Upper lobe of left lung (tissue), 6 donors: ENCODE data around the gene CCDC159. TPM values are rescaled to one million over a fixed set of nuclear protein-coding genes. Genes with fewer than 3 reads are reported as not detected.
"Not testable (repeated sequence)": the region's sequence is repeated elsewhere in the genome, so short reads cannot be mapped to it uniquely, and the experiment has no call there.

Experiments used
- ATAC-seq, 2 donors: fragments of 200-7000 bp; cut with Tn5 transposase; one replicate each; pipeline ENCODE4 v1.9.1; 2022; ENCODE audit warnings: mild to moderate bottlenecking in 2 of 2, moderate library complexity in 2 of 2; ENCODE audit not compliant: low FRiP score in 2 of 2
- DNase-seq, 2 donors: peaks; one replicate each; pipeline ENCODE4 v3.0.0-alpha.2; 2019 to 2020
- H3K27ac ChIP-seq, 4 donors: fragments of 200-600 bp; sonication (generic); one replicate each; pipeline ENCODE4 v1.5.1; 2016 to 2019
- H3K27me3 ChIP-seq, 4 donors: fragments of 200-600 bp; sonication (generic); one replicate each; pipeline ENCODE4 v1.5.1; 2017 to 2019
- H3K36me3 ChIP-seq, 4 donors: fragments of 200-600 bp; sonication (generic); one replicate each; pipeline ENCODE4 v1.5.1; 2016 to 2019
- H3K4me1 ChIP-seq, 4 donors: fragments of 200-600 bp; sonication (generic); one replicate each; pipeline ENCODE4 v1.5.1; 2018 to 2019
- H3K4me3 ChIP-seq, 4 donors: fragments of 200-600 bp; sonication (generic); one replicate each; pipeline ENCODE4 v1.5.1; 2017 to 2019; ENCODE audit warnings: mild to moderate bottlenecking in 2 of 4, moderate library complexity in 1 of 4
- H3K9me3 ChIP-seq, 4 donors: fragments of 200-600 bp; sonication (generic); one replicate each; pipeline ENCODE4 v1.5.1; 2018 to 2019
- CTCF ChIP-seq, 6 experiments: fragments of 450-650 bp in 4 of 6; fragments of 200-600 bp in 2 of 6; sonication (generic) in 2 of 6; IDR thresholded peaks; one replicate each; pipeline ENCODE4 v1.5.1; 2016 to 2019; ENCODE audit warnings: antibody characterized with exemption in 6 of 6
- EP300 ChIP-seq, 4 donors: sonication (generic); formaldehyde crosslinking; IDR thresholded peaks; one replicate each; pipeline ENCODE4 v1.5.1; 2017; ENCODE audit warnings: antibody characterized with exemption in 4 of 4, control low read depth in 2 of 4
- POLR2A ChIP-seq, 4 donors: fragments of 450-650 bp; IDR thresholded peaks; one replicate each; pipeline ENCODE4 v1.5.1; 2016 to 2017; ENCODE audit warnings: antibody characterized with exemption in 4 of 4, mild to moderate bottlenecking in 2 of 4
- POLR2AphosphoS5 ChIP-seq, 2 donors: sonication (generic); formaldehyde crosslinking; IDR thresholded peaks; one replicate each; pipeline ENCODE4 v1.5.1; 2017; ENCODE audit warnings: antibody characterized with exemption in 2 of 2
- WGBS, 2 donors: methylation state at CpG; one replicate each; pipeline ENCODE4 v1.1.5; 2017 to 2018; 5-methylcytosine and 5-hydroxymethylcytosine counted together
- total RNA-seq, 6 donors: library from RNA; depleted of rRNA in 4 of 6; stranded (reverse); fragments of >200 nt in 4 of 6; gene quantifications; one replicate each; pipeline versions ENCODE4 v1.1.0 to v1.2.1, GENCODE V29; 2016 to 2021
- donor health status: DM: no; HTN: no; CAD: no; lungs with moderate emphysema.
- donor health status: DM: no; HTN: yes; CAD: no; lungs with severe emphysema.

CCDC159 gene
- total RNA-seq, 6 donors from 2014 or later = 17.5 to 176 (median 33.3) TPM

- Histone ChIP-seq H3K9me3 (no peaks in the 10 kb centered on the region), H3K27me3 (no peaks in the 10 kb centered on the region), H3K36me3 (no peaks in the 10 kb centered on the region), H3K4me1 (no peaks in the 10 kb centered on the region), H3K27ac (no peak overlapping the region), H3K4me3 (no peak overlapping the region)
- ATAC-seq = no peak
- TF ChIP-seq EP300 (IDR thresholded peaks at IDR 0.05) (no peak), CTCF (IDR thresholded peaks at IDR 0.05) (no peak), POLR2AphosphoS5 (IDR thresholded peaks at IDR 0.05) (no peak), POLR2A (IDR thresholded peaks at IDR 0.05) (no peak)
- 81 to 83% methylated on average over 9 of the region's 9 CpGs for WGBS, 2 donors
- DNase-seq = no peak
Observed at GRCh38 chr19:11306337-11306736, 40.0 kb upstream of the CCDC159 start.

DNA sequence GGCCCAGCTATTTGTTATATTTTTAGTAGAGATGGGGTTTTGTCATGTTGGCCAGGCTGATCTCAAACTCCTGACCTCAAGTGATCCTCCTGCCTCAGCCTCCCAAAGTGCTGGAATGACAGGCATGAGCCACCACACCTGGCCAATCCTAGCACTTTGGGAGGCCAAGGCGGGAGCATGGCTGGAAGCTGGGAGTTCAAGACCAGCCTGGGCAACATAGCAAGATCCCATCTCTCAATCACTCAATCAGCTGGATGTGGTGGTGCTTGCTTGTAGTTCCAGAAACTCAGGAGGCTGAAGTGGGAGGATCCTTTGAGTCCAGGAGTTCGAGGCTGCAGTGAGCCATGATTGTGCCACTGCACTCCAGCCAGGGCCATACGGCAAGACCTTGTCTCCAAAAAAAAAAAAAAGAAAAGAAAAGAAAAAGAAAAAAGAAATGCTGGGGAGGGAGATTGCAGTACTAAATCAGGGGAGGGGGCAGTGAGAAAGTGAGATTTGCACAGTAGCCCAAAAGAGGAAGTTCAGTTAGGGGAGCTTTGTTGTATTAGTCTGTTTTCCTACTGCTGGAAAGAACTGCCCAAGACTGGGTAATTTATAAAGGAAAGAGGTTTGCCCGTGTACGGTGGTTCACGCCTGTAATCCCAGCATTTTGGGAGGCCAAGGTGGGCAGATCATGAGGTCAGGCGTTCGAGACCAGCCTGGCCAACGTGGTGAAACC lies 25.9 kb upstream of the CCDC159 start:
- H3K4me1 ChIP-seq = peaks cover 25 to 59% (median 54%) of the 10 kb centered on the region in 4 donors
- not testable (repeated sequence) for H3K9me3 ChIP-seq, ATAC-seq, H3K36me3 ChIP-seq, DNase-seq, H3K27me3 ChIP-seq
- peak overlapping the region; percentile 62 to 91 (median 82) for H3K27ac ChIP-seq
- 77 to 78% methylated on average over 8 to 9 of the region's 9 CpGs for WGBS, 2 donors
- peak overlapping the region in 1 of 4 donors; percentile 27 for H3K4me3 ChIP-seq

DNA sequence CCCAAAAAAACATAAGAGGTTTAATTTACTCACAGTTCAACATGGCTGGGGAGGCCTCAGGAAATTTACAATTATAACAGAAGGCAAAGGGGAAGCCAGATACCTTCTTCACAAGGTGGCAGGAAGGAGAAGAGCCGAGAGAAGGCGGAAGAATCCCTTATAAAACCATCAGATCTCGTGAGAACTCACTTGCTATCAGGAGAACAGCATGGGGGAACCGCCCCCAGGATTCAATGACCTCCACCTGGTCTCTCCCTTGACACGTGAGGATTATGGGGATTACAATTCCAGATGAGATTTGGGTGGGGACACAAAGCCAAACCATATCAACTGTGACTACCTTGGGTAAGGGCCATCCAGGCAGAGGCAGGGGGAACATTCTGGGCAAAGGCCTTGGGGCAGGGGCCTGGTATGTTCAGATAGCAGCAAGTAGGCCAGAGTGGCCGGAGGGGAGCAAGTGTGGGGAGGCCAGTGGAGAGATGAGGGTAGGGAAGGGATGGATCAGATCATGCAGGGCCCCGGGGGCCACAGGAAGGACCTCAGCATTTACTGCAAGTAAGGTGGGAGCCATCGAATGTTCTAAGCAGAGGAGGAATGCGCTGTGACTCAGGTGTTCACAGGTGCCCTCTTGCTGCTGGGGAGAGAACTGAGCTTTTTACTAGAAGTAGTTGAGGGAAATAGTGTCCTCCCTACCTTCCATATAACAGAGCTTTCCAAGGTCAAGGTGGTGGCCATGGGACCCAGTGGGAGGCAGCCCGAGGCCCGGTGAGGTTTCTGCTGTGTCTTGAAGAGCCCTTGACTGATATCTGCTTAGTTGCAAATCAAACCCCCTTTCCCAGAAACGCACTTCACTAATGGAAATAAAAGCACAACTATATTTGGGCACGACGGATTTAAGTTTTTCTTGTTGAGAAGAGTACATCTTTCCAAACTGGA lies 24.9 kb upstream of the CCDC159 start:
- Histone ChIP-seq H3K4me3 (peak overlapping the region in 1 of 4 donors; percentile 27), H3K27ac (peak overlapping the region; percentile 62 to 91 (median 82)), H3K27me3 (no peaks in the 10 kb centered on the region), H3K9me3 (no peaks in the 10 kb centered on the region), H3K4me1 (peaks cover 25 to 59% (median 55%) of the 10 kb centered on the region in 4 donors), H3K36me3 (peaks cover 0 to 17% (median 7%) of the 10 kb centered on the region in 4 donors)
- ATAC-seq (no peak), DNase-seq (no peak)
- WGBS, 2 donors = 71 to 75% methylated on average over 14 of the region's 14 CpGs
- TF ChIP-seq POLR2AphosphoS5 (IDR thresholded peaks at IDR 0.05) (no peak), CTCF (IDR thresholded peaks at IDR 0.05) (no peak), EP300 (IDR thresholded peaks at IDR 0.05) (no peak), POLR2A (IDR thresholded peaks at IDR 0.05) (no peak)

DNA sequence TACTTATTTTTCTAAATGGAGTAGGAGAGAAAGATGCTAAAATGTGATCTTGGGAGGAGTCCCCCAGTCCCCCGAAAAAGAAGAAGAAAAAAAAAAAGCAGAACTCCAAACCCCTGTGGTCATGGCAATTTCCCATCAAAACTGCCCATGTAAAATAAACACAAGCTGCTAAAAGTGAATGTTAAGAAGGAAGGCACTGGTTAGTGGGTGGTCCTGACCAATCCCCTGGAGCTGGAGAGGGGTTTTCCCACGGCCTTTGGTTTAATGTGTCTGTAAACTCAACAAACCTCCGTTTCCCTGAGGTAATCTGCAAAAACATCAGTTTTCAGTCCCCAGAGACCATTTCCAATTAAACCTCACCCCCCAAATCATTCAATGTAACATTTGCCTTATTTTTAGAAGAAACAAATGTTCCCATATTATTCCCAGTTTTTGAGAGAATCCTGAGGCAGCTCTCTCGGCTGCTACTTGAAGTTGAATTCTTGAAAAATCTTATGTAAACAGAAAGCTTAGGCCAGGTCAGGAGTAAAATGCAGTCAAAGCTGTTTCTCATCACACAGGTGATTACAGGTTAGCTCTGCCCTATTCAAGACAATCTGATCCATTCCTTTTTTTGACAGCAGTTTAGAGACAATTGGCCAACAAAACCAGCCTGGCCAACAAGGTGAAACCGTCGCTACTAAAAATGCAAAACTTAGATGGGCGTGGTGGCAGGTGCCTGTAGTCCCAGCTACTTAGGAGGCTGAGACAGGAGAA lies 23.9 kb upstream of the CCDC159 start:
- WGBS, 2 donors = 29 to 52% methylated on average over 7 of the region's 7 CpGs
- H3K27ac ChIP-seq = peak overlapping the region; percentile 62 to 91 (median 82)
- H3K36me3 ChIP-seq = peaks cover 0 to 27% (median 13%) of the 10 kb centered on the region in 4 donors
- ATAC-seq (no peak), DNase-seq (no peak)
- H3K4me1 ChIP-seq = peaks cover 25 to 55% (median 51%) of the 10 kb centered on the region in 4 donors
- no peak overlapping the region for H3K4me3 ChIP-seq
- TF ChIP-seq EP300 (IDR thresholded peaks at IDR 0.05) = no peak
- no peak for TF ChIP-seq POLR2AphosphoS5 (IDR thresholded peaks at IDR 0.05)
- no peak for TF ChIP-seq POLR2A (IDR thresholded peaks at IDR 0.05)
- TF ChIP-seq CTCF (IDR thresholded peaks at IDR 0.05) = no peak
- no peaks in the 10 kb centered on the region for H3K9me3 ChIP-seq
- H3K27me3 ChIP-seq = no peaks in the 10 kb centered on the region
